IPS DF 4.7 (cell line): Measurements from ENCODE around the gene RAET1E.
A peak's percentile ranks its signal among the peaks of the same experiment; 100 is the strongest.
"Not testable (repeated sequence)": the region's sequence is repeated elsewhere in the genome, so short reads cannot be mapped to it uniquely, and the experiment has no call there.

ENCODE experiments used
- DNase-seq: peaks from one replicate; pipeline ENCODE4 v3.0.0-alpha.2; 2013; ENCODE audit warnings: low spot score; ENCODE audit errors: extremely low read depth

RAET1E gene

DNA sequence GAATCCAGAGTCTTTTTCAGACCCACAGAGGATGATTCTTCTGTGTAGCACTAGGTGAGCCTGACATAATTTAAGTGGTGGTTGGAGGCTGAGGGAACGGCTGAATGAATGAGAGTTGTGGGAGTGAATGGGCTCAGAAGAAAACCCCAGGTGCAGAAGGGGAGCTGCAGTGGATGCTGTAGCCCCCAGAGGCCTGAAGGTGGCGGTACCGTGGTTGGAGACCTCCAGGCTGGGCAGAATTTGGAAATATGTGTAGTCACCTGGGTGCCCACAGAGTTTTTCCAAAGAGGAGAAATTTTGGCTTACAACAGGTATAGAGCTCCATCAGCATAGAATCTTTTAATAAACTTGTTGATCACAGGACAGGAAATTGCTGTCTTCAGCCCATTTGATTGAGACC lies 31.5 kb upstream of the RAET1E start:
- no peak for DNase-seq

DNA sequence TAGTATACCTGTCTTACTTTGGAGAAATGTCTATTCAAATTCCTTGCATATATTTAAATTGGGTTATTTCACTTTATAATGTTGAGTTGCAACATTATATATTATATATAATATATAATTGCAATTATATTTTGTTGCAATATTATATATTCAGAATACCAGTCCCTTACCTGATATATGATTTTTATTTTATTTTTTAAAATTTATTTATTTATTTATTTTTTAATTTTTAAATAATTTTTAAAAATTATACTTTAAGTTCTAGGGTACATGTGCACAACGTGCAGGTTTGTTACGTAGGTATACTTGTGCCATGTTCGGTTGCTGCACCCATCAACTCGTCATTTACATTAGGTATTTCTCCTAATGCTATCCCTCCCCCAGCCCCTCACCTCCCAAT lies 29.1 kb upstream of the RAET1E start:
- not testable (repeated sequence) for DNase-seq

DNA sequence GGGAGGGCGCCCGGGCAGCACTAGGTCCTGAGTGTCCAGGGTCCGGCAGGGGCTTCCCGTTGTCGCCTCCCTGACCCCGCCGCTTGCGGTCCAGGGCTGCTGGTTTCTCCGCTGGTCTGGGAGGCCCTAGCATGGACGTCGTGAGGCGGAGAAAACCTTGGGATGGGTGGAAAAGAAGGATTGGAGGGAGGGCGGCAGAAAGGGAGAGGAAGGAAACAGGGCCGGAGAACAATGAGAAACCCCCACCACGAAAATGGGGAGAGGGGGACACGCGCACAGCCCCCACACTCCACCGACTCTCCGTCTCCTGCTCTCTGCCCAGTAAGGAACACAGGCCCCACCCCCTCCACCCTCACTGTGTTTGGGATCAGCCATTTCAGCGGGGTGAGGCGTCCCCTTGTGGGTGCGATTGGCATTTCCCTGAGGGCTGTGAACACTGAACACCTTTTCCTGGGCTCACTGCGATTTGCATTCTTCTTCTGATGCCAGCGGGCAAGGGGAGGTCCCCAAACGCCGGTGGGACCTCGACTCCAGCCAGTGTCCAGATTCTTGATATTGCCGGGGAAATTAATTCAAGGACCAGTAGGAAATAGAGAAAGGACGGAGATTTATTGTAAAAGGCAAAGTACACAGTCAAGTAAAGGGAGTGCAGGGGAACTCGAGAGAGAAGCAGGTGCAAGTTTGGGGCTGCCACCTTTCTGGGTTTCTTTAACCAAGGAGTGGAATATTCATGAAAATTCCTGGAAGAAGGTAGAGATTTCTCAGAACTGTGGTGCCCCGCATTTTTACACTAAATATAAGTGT lies 28.3 kb upstream of the RAET1E start:
- DNase-seq, result no peak

DNA sequence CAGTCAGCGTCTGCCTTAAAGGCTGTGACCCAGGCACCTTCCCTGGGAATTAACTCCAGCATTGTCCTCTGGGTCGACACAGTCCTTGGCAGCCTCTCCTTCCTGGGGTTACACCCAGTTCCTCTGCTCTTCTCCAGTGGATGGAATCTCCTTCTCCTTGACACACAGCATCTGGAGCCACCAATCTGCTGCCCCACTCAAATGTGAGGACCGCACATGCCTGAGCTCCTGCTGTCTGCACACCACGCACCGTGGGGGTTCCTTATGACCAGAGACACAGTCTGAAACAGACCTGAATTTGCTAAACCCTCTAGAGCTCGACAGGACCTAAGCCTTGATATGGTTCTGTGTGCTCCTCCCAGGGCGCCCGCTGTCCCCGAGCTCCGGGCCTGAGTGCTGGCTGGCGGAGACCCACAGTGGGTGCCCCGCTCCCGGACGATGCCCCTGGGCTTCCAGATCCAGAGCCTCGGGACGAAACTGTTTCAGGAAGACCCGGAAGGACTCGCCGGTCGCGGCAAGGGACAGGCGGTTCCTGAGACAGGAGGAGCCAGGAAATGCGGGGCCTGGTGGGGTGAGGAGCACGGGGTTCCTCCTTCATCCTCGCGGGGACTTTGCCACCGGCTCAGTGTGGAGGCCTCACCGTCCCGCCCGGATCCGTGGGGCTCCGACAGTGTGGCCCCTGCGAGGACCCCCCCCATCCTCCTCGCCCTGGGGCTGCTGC lies 27.5 kb upstream of the RAET1E start:
- no peak for DNase-seq

DNA sequence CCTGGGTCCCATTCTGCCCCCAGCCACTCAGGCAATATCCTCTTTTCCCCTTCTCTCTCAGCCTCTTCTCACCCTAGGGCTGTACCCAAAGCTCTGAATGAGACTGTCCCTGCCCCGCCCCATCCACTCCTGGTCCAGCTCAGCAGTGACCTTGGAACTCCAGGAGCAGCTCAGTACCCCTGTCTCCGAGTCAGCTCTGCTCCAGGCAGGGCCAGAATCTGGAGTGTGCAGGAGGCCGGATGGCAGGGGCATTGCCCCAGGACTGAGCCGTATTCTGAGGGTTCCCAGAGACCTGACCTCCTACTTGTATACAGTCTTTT lies 27.0 kb upstream of the RAET1E start:
- DNase-seq, result no peak

DNA sequence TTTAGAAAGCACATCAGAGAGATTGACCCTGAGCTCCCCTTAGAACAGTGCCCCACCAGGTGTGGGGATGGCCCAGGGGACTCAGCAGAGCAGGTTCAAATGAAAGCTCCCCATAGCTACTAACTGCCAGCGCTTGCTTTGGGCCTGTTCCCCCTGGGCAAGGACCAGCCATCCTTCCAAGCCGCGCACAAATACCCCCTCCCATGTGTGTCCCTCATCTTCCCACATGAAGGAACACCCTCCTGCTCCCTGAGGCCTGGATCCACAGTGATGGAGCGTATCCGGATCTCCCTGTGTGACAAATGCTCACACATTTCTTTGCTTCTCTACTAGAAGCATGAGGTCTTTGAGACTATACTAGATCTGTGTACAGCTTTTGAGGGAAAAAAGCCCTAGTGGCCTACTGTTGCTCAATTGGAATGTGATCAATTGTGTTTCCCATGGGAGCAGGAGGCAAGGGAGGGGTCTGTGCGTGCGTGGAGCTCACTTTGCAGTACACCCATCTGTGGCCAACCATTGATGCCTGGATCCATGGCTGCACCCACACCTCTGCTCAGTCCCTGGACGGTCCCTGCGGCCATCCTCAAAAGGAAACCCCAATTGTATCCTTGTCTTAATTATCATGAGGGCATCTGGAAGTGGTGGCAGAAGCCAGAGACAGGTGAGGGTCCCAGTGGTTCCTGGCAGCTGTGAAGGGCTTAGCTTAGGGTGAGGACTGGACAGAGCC lies 26.5 kb upstream of the RAET1E start:
- no peak for DNase-seq

DNA sequence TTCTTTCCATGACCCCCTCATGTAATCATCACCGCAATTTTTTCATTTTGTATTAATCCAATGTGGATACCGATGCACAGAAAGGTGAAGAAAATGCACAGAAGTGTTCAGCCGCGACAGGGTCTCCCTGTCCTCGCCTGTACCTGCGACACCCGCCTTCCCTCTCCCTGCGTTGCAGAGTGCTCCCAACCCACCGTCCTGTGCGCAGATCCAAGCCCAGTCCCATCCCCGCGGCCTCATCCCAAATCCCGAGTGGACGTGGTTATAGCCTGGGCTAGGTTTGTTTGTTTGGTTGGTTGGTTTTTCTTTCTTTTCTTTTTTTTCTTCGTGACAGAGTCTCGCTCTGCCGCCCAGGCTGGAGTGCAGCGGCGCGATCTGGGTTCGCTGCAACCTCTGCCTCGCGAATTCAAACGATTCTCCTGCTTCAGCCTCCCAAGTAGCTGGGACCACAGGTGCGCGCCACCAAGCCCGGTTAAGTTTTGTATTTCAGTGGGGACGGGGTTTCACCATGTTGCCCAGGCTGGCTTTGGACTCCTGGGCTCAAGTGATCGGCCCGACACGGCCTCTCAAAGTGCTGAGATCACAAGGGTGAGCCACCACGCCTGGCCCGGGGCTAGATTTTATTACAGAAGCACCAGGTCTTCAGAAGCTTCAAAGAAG lies 25.5 kb upstream of the RAET1E start:
- no peak for DNase-seq

DNA sequence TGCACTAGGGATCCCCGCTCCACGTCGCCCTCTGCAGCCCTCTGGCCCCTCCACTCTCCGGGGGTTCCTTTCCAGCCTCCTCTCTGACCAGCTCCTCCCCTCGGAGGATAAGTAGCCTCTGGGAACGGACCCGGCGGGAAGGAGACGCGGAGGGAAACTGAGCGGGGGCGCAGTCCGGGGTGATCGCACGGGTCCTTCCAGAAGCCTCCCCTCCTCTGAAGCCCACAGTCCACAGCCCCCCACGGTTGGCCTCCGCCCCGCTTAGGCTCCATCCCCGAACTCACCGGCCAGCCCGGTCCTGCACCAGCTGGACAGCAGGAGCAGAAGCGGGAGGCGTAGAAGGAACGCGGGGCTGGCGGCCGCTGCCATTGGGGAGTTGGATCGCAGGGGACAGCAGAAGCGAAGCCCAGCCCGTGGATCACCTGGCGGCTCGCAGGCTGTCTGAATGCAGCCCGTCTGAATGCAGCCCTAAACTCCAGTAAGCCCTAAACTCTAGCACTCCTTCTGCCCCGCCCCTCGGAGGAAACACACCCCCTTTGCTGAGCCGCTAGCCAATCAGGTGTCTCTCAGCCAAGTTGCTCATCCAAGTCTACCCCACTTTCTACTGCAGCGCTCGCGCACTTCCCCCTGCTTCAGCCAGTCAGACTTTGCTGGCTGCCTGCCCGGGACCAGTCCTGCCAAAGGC lies 24.9 kb upstream of the RAET1E start, which contains the start of gene RAET1G:
Gene RAET1G (minus strand): TSS at position 480 of the 685 bp plus-strand sequence. CDS start 111 bp downstream, at position 369.
- DNase-seq, result peak; percentile 87

DNA sequence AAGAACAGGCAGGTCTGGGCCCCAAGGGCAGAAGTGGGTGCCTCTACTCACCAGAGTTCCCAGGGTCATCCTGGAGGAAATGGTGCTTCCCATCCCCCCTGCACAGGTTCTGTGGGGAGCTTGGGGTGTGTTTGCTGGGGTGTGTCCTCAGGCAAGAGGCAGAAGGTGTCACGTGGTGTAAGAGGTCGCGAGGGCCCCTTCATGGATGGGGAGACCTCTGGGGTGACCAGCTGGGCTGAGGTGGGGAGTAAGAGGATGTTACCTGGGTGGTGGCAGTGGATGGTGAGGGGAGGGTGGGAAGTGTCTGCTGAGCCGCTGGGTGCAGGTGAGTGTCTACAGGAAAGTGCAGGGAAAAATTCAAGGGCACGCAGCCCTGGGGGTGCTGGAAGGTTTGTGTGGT lies 24.2 kb upstream of the RAET1E start:
- DNase-seq, result not testable (repeated sequence)

DNA sequence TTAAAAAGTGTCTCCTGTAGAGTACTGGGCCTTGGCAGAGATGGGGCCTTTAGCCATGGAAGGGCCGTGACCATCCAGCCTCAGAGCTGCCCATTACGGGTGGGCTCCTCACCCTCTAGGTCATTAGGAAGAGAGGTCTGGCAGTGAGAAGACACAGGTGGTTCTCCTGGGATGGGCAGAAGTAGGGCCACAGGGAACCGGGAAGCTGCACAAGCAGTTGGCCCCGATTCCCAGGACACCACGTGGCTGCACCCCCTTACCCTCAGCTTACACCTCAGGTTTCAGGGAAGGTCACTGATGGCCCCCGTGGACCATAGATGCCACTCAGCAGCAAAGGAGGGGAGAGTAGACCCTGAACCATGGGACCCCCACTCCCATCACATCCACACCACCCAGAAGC lies 23.4 kb upstream of the RAET1E start:
- DNase-seq, result no peak

DNA sequence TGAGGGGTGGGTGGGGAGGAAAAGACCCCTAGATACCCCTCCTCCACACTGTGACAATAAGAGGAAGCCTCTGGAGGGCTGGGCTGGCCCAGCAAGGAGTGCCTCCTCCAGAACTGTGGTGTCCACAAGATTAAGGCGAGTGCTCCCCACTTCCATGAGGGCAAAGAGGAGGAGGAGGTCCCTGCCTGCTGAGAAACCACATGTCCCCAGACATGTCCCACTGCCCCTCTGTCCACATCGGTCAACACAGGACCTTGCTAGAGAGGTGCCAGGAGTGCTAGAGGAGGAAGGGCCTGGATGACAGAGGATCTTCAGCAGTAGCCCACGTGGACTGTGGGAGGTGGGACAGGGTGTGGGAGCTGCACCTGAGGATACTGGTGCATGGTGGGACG lies 21.9 kb upstream of the RAET1E start:
- DNase-seq, result no peak

DNA sequence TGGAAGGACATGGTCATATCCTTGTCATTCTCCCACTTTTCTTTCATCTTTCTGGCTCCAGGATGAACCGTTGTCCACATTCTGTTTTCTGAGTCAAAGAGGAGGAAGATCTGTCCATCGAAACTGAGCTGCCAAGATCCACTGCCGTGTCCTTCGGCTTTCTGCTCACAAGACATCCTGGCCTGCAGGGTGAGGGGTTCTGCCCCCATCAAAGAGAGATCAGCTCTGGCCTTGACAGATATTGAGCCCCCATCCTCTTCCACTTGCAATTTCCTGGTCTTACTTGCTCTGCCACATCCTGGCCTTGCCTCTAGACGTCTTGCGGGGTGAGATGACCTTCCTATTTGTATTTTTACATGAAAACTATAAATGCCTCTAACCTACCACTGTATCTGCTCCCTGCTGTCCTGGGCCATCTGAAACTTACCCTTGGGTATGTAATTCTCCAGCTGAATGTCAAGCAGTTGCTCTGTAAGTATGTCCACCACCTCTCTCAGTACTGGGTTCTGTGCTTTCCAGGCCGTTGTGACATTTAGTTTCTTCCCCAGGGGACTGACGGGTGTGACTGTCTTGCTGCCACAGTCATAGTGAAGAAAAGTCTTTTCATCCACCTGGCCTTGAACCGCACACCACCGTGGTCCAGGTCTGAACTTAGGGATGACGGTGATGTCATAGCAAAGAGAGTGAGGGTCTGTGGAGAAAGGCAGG lies 21.4 kb upstream of the RAET1E start:
- not testable (repeated sequence) for DNase-seq

DNA sequence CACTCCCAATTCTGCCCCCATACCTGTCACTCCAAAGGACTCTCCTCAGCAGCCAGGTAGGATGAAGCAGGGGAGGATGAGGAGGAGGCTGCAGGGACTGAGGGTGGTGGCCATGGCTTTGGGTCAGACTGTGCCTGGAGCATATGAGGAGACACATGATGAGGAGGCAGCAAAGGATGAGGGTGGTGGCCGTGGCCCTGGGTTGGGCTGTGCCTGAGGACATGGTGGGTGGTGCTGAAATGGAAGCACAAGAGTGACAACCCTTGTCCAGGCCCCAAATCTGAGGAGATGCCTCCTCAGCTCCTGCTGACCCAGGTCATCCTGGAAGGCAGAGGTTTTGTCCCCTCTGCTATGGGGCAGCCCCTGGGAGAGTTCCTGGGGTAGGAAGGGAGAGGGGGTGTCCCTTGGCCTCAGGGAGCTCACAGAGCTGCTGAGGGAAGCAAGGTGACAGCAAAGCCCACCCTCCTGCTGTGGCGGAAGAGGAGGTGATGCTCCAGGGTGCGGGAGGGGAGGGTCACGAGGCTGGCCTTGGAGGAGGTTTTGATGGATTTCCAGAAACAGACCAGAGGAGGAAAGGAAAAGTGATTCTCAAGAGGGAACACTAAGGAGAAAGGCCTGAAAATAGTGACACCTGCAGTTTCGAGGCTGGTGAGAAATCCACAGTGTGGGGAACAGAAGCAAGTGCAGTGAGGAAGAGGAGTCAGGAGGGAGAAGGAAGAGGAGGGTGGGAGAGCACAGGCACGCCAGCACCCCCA lies 20.4 kb upstream of the RAET1E start:
- no peak for DNase-seq

DNA sequence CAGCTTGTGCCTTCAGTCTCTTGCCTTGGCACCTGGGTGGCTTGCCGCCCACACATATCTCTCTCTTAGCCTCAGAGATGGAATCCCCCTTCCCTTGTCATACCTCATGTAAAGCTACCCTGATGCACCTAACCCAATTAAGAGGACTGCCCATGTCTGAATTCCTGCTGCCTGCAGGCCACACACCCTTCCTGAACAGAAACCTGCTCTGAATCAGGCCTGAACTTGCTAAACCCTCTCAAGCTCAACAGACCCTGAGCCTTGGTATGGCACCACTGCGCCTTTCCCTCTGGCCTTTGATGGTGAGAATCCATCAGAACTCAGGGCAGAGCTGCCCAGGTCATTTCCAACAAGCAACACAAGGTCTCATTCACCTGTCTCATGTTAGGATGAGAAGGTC lies 19.8 kb upstream of the RAET1E start:
- DNase-seq, result no peak

DNA sequence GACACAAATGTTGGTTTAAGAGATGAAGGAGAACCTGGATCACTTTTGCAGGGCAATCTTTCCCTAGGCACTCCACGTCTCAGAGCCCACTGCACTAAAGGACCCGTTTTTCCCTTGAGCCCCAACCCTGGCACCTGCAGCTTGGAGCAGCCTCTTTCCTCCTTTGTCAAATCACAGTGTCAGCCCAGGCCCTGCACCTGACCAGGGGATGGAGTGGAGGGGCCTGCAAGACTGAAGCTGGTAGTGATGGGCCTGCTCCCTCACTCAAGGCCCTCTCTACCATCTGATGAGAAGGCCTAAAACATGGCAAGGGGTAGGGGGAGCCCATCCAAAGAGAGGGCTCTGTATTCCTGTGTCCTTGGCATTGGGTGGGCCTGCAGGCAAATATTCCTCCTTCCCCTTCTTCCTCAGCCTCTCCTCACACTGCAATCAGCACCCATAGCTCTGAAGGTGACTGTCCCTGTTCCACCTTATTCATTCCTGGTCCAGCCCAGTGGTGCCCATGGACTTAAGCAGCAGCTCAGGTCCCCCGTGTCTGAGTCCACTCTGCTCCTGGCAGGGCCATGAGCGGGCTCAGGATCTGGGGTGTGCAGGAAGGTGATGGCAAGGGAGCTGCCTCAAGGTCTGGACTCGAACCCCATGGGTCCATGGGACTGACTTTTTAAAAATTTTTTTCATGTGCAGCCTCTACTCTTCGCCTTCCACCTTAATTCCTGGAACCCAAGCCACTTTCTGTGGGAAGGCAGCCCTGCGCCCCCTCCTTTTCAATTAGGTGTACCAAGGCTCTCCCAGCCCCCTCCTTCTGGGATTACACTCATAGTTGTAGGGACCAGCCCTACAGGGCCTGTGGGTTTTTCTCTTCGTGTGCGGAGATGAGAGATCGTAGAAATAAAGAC lies 18.3 kb upstream of the RAET1E start:
- DNase-seq, result no peak

DNA sequence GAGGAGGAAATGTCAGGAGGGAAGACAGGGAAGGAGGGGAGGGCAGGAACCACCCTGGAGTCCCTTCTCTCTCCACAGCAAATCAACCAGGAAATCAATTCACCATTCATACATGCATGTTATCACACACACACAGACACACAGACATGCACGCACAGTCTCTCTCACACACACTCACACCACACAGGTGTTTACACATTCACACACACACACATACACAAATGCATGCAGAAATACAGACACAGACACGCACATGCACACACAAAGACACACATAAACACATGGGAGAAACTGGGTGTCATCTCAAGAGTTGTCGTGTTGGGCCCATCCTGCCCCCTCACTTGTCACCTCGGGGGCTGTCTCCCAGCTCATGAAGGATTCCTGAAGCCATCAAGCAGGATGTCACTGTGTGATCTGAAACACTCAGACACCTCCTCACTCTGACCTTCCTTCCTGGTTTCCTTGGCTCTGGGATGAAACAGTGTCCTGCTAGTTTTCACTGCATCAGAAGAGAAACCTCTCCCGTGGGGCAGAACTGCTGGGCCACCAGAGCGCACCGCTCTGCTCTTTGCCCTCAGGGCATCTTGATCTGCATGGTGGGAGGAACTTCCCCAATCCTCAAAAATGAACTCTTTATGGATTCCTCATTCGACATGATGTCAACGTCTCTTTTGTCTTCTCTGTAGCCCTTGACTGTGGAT lies 15.8 kb upstream of the RAET1E start:
- no peak for DNase-seq

DNA sequence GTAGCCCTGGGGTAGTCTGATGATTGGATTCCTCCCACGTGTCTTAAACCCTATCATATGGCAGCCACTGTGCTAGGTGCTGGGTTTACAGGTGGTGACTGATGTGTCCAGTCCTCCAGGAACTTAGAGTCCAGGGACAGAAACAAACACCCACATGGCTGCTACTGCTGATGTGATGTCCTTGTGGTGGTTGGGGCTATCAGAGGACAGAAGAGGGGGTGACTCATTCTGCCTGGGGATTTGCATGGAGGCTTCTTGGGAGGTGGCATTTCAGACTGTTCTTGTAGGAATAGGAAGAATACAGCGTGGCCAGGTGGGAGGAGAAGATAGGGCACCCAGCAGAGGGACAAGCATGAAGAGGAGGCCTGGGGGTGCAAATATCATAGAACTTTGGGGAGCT lies 15.2 kb upstream of the RAET1E start:
- DNase-seq, result no peak

DNA sequence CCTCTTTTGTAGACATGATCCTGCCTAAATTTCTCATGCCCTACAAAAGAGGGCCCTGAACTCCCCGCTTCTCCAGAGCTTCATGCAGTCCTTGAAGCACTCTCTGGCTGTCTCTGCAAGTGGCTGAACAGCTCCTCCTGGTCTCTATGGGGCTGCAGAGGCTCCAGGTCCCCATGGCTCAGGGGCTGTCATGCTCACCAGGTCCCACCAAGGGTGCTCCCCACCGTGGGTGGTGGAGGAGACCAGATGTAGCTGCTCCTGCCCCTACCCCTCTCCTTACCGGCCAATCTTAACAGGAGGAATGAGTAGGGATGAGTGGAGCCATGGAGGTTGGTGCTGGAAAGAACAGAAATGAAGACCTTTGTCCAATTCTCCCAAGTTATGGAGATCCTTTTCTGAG lies 14.8 kb upstream of the RAET1E start:
- not testable (repeated sequence) for DNase-seq
